Stimulated activated CD4-positive, alpha-beta T cell treated with anti-CD3 and anti-CD28 coated beads, TNF-alpha, amount 100 ng/mL, for 24 hours (primary cell): Measurements from ENCODE around the gene UPB1.

Experiments
- DNase-seq, 3 experiments: peaks; one replicate each; pipeline ENCODE4 v3.0.0-alpha.2; 2020; ENCODE audit warnings: low read depth in 3 of 3

UPB1 gene

GRCh38 chr22:24564376-24565058 lies 69.4 kb downstream of the UPB1 start:
- no peak for DNase-seq

- no peak for DNase-seq
Measured at GRCh38 chr22:24565077-24565476, 69.9 kb downstream of the UPB1 start.

DNA sequence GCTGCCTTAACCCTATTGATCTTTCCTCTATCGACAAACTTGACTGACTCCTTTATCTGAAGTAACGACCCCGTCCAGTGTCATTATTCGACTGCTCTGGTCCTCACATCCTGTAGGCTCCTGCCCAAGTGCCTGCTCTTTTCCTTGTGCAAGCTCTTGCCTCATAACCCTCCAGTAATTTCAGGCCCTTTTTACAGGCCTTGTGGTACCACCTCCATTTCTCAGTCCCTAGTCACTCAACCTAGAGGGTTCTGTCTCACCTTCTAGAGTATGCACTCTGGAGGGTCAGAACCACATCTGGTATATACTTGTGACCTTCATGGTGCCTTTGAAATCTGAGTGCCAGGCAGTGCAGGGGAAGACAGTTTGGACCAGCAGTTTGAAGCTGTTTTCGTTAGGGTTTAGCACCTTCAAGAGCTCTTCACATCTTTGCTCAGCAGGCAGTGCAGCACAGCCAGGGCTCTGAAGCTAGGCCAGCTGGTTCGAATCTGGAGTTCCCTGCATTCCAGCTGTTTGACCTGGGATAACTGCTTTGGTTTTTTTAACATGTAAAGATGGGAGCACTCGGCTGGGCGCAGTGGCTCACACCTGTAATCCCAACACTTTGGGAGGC lies 71.9 kb downstream of the UPB1 start:
- DNase-seq, result no peak

DNA sequence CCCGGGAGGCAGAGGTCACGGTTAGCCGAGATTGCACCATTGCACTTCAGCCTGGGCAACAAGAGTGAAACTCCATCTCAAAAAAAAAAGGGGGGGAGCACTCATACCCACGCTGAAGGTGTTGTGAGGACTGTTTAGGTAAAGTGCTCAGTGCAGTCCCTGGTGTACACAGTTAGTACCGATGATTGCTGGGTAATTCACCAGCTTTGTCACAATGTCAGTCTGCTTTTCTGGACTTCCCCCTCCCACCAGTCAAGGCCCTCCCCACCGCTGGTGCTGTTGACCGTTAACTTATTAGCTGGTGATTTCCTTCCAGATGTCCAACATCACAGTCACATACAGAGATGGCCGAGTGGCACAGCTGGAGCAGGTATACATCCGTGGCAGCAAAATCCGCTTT lies 72.5 kb downstream of the UPB1 start:
- no peak for DNase-seq

DNA sequence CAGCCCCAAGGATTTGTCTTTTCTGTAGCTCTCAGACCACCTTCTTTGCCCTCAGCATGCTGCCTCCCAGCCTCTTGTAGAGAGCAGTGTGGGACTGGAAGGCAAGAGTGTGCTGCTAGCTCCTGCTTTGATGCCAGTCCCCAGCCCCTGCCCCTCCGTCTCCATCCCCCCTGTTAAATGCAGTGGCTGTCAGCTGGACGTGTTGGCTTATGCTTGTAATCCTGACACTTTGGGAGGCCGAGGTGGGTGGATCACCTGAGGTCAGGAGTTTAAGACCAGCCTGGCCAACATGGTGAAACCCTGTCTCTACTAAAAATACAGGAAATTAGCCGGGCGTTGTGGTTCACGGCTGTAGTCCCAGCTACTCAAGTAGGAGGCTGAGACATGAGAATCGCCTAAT lies 76.1 kb downstream of the UPB1 start:
- DNase-seq, result no peak

DNA sequence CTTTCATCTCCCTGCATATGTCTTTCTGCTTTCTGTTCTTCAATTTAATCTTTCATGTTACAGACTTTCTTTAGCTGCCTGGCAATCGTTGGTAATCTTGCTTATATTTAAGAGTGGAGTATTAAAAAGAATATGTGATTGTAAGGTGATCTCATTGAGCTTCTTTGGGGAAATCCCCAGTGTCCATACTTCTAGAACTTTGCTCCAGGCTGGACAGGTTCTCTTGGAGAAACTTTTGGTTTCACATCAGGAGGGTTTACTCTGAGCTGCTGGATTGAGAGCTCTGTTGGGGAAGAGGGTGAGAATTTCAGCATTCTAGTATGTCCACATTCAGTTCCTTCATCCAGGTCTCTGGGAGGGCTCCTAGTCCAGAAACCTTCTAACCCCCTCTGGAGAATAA lies 81.6 kb downstream of the UPB1 start:
- no peak for DNase-seq
